Vagina (tissue), 2 donors: ENCODE results near the gene CMTM4.

ENCODE experiments used
- CTCF ChIP-seq, 3 experiments: fragments of 450-650 bp in 2 of 3; fragments of 200-600 bp in 1 of 3; sonication (generic) in 1 of 3; IDR thresholded peaks; one replicate each; pipeline ENCODE4 v1.5.1; 2017 to 2019; ENCODE audit warnings: antibody characterized with exemption in 3 of 3, mild to moderate bottlenecking in 2 of 3, moderate library complexity in 2 of 3
- POLR2A ChIP-seq, 2 donors: fragments of 450-650 bp; IDR thresholded peaks; one replicate each; pipeline ENCODE4 v1.6.1; 2017; ENCODE audit warnings: antibody characterized with exemption in 2 of 2, mild to moderate bottlenecking in 2 of 2, moderate library complexity in 2 of 2

GRCh38 chr16:66612422-66612821 lies 84.1 kb downstream of the CMTM4 start:
- no peak for TF ChIP-seq POLR2A (IDR thresholded peaks at IDR 0.05)
- TF ChIP-seq CTCF (IDR thresholded peaks at IDR 0.05), result no peak
